GM12878 (cell line): ENCODE results near the gene HSFX1. TPM values are rescaled to one million over a fixed set of nuclear protein-coding genes. Genes with fewer than 3 reads are reported as not detected.
A peak's percentile ranks its signal among the peaks of the same experiment; 100 is the strongest.
"Not testable (repeated sequence)": the region's sequence is repeated elsewhere in the genome, so short reads cannot be mapped to it uniquely, and the experiment has no call there.

ENCODE experiments used
- ATAC-seq: fragments of 200-7000 bp; cut with Tn5 transposase; 3 replicates; pipeline ENCODE4 v1.9.1; 2020; ENCODE audit warnings: mild to moderate bottlenecking, moderate library complexity
- BruUV-seq: library from RNA; stranded (reverse); fragments of 400-500 nt; replicated peaks from 2 replicates; lab custom pipeline; 2021; lab: Mats Ljungman, UMichigan
- CTCF ChIA-PET: fragments of 300-600 bp; sonication (Branson Sonifier 250); formaldehyde crosslinking; extraction: SDS; loops from one replicate; lab custom pipeline; 2021; ENCODE audit warnings: inconsistent platforms; lab: Yijun Ruan, JAX
- POLR2A ChIA-PET: fragments of 350-600 bp; formaldehyde crosslinking; extraction: SDS; loops from one replicate; lab custom pipeline; 2021; ENCODE audit warnings: inconsistent platforms; lab: Charles Lee
- RAD21 ChIA-PET: fragments of 300-600 bp; sonication (Branson Sonifier 250); formaldehyde crosslinking; loops from one replicate; lab custom pipeline; 2023; ENCODE audit warnings: antibody characterized with exemption; ENCODE audit not compliant: unreplicated experiment; lab: Charles Lee
- SMC1A ChIA-PET: fragments of 300-600 bp; sonication (Branson Sonifier 250); formaldehyde crosslinking; loops from one replicate; lab custom pipeline; 2023; ENCODE audit not compliant: unreplicated experiment, uncharacterized antibody; lab: Charles Lee
- DNase-seq: peaks from one replicate; pipeline ENCODE4 v3.0.0-alpha.2; 2011; ENCODE audit warnings: low read depth, low spot score
- FAIRE-seq: peaks from 3 replicates; lab custom pipeline; 2011; peaks lifted over from hg19 to GRCh38; lab: Jason Lieb, UNC
- H2AFZ ChIP-seq: 2 replicates; pipeline ENCODE4 v1.6.0; 2011; ENCODE audit warnings: low read depth, low read length, control low read depth; ENCODE audit not compliant: control insufficient read depth
- H3K27ac ChIP-seq: 2 replicates; pipeline ENCODE4 v1.5.1; 2011; ENCODE audit warnings: control low read depth; ENCODE audit not compliant: control insufficient read depth, insufficient read depth
- H3K27me3 ChIP-seq, 2 experiments: replicated peaks in 1 of 2; 2 replicates each; pipeline versions ENCODE4 v1.6.0 to v1.6.1; 2011; ENCODE audit warnings: low read length in 1 of 2; ENCODE audit not compliant: control insufficient read depth in 2 of 2, insufficient read depth in 2 of 2
- H3K36me3 ChIP-seq, 2 experiments: 2 replicates each; pipeline ENCODE4 v1.5.1; 2011; ENCODE audit warnings: low read length in 1 of 2; ENCODE audit not compliant: control insufficient read depth in 2 of 2, insufficient read depth in 2 of 2
- H3K4me1 ChIP-seq: 2 replicates; pipeline ENCODE4 v1.6.1; 2011; ENCODE audit warnings: mild to moderate bottlenecking, low read length, moderate library complexity, mixed read lengths; ENCODE audit not compliant: control insufficient read depth, insufficient read depth
- H3K4me2 ChIP-seq: 2 replicates; pipeline ENCODE4 v1.6.0; 2011; ENCODE audit warnings: control low read depth; ENCODE audit not compliant: control insufficient read depth, insufficient read depth
- H3K4me3 ChIP-seq: fragments of 200-600 bp; sonication (generic); 2 replicates; pipeline ENCODE4 v1.5.1; 2016
- H3K79me2 ChIP-seq: 2 replicates; pipeline ENCODE4 v1.6.0; 2011; ENCODE audit warnings: low read length; ENCODE audit not compliant: control insufficient read depth, insufficient read depth
- H3K9ac ChIP-seq: 2 replicates; pipeline ENCODE4 v1.8.0; 2011; ENCODE audit warnings: low read length, control low read depth, mixed read lengths; ENCODE audit not compliant: control insufficient read depth, insufficient read depth
- H3K9me3 ChIP-seq: replicated peaks from 3 replicates; pipeline ENCODE4 v1.5.1; 2011; ENCODE audit warnings: mild to moderate bottlenecking, low read length; ENCODE audit not compliant: control insufficient read depth, insufficient read depth
- H4K20me1 ChIP-seq: 2 replicates; pipeline ENCODE4 v1.6.0; 2011; ENCODE audit not compliant: control insufficient read depth, insufficient read depth
- DPF2 ChIP-seq: fragments of 450-650 bp; IDR thresholded peaks from 2 replicates; pipeline ENCODE4 v1.6.1; 2017; ENCODE audit warnings: mild to moderate bottlenecking
- EP300 ChIP-seq, 2 experiments: fragments of 150-350 bp in 1 of 2; IDR thresholded peaks; 2 replicates each; pipeline ENCODE4 v1.6.1; 2011 to 2012; ENCODE audit warnings: low read depth in 2 of 2, low read length in 2 of 2, borderline replicate concordance in 1 of 2, improper control_type of control experiment in 1 of 2, inconsistent platforms in 1 of 2; ENCODE audit not compliant: control insufficient read depth in 1 of 2
- GATAD2B ChIP-seq: fragments of 450-650 bp; conservative IDR thresholded peaks from 2 replicates; pipeline ENCODE4 v1.6.1; 2017; ENCODE audit warnings: low read depth, mild to moderate bottlenecking, moderate library complexity
- MTA3 ChIP-seq: IDR thresholded peaks from 2 replicates; pipeline ENCODE4 v1.6.1; 2012; ENCODE audit warnings: low read length, inconsistent platforms, borderline replicate concordance
- RELA ChIP-seq: fragments of 450-650 bp; IDR thresholded peaks from 2 replicates; pipeline ENCODE4 v1.8.0; 2014; ENCODE audit warnings: borderline replicate concordance; ENCODE audit not compliant: partially characterized antibody
- RFX5 ChIP-seq: IDR thresholded peaks from 2 replicates; pipeline ENCODE4 v1.6.1; 2011; ENCODE audit warnings: low read depth, low read length, improper control_type of control experiment
- TCF7 ChIP-seq: IDR thresholded peaks from 2 replicates; pipeline ENCODE4 v1.6.1; 2014; ENCODE audit warnings: antibody characterized with exemption, borderline replicate concordance
- WGBS: methylation state at CpG from one replicate; pipeline ENCODE4 v1.1.6; 2016; ENCODE audit warnings: low lambda C conversion rate; ENCODE audit not compliant: insufficient replicate concordance, insufficient coverage; ENCODE audit errors: missing lambda C conversion rate; 5-methylcytosine and 5-hydroxymethylcytosine counted together
- in situ Hi-C: fragments of 300-500 bp; cut with MboI; formaldehyde crosslinking; loops from 9 replicates; pipeline ENCODE4 v1.14.3; 2018; ENCODE audit warnings: mixed read lengths
- intact Hi-C: fragments of 100-400 bp; cut with micrococcal nuclease; formaldehyde crosslinking; loops from one replicate; pipeline ENCODE4 v1.14.2; 2022; ENCODE audit not compliant: unreplicated experiment
- polyA plus RNA-seq, 11 experiments: library from polyadenylated mRNA; depleted of rRNA in 4 of 11; unstranded in 6 of 11; stranded (reverse) in 5 of 11; fragments of >200 nt; fragmentation: Nextera tagmentation in 4 of 11; fragmentation: Illumina TruSeq in 1 of 11; extraction: Ambion mirVana in 4 of 11; extraction: Trizol in 1 of 11; gene quantifications; 1 replicate in 1 of 11; 2 replicates in 10 of 11; pipeline versions ENCODE4 v1.2.1 to v1.2.3, GENCODE V29; 2011 to 2016; ENCODE audit warnings: inconsistent platforms in 2 of 11, missing spikeins in 2 of 11, low read depth in 1 of 11
- total RNA-seq, 4 experiments: library from RNA; depleted of rRNA in 3 of 4; stranded (reverse); fragments of >200 nt in 3 of 4; fragmentation: Illumina TruSeq in 1 of 4; extraction: Trizol in 1 of 4; gene quantifications; 2 replicates each; pipeline versions ENCODE4 v1.2.1 to v1.2.3, GENCODE V29; 2013 to 2021
- TF ChIP-seq, protein P1 (sequence below): fragments of 450-650 bp; IDR thresholded peaks from 2 replicates; pipeline ENCODE4 v1.6.1; 2017; ENCODE audit warnings: mild to moderate bottlenecking, low read depth, inconsistent platforms; ENCODE audit not compliant: poor library complexity, severe bottlenecking
- TF ChIP-seq, protein P2 (sequence below): IDR thresholded peaks from 2 replicates; pipeline ENCODE4 v1.6.1; 2012; ENCODE audit warnings: mild to moderate bottlenecking, low read depth, low read length

Gene HSFX1
- total and polyA plus RNA-seq, 10 of the 15 experiments (the other 5 are each of a cell fraction or from before 2014, with no cell fraction given), result 0.06 to 0.56 (median 0.10) TPM; not detected in 3

DNA sequence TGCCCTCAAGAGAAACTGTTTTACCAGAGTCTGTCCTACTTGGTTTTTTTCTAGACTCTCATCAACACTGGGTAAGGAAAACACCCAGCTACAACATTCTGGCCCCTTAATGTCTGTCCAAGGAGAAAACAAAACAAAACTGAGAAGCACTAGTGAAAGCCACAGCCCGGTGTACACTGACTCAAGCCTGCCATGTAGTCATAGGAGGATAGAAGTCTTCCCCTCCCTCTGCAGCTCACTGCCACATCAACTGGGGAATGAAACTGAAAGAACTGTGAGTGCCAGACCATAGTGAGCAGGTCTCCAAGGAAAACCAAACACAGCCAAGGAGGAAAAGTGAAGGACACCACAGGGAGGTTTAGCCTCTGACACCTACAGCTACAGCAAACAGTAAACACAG is 21.7 kb downstream of the HSFX1 start:
- H3K79me2 ChIP-seq, H3K9me3 ChIP-seq, H3K4me1 ChIP-seq, DNase-seq, RAD21 ChIA-PET, SMC1A ChIA-PET, H3K36me3 ChIP-seq, H4K20me1 ChIP-seq, H2AFZ ChIP-seq, H3K4me2 ChIP-seq, H3K9ac ChIP-seq, in situ Hi-C loops, H3K27ac ChIP-seq, H3K4me3 ChIP-seq, CTCF ChIA-PET, BruUV-seq, H3K27me3 ChIP-seq, intact Hi-C loops: not testable (repeated sequence)
- no CpG with 5 or more reads among the region's 1 CpG for WGBS
- POLR2A ChIA-PET, result interaction anchor here (0.6 kb wide), 1 partner anchor 1334 kb away, joined by 3 read pairs; no protein-coding TSS in a partner anchor
- peak; percentile 44 for FAIRE-seq
- peak; percentile 97 for ATAC-seq

DNA sequence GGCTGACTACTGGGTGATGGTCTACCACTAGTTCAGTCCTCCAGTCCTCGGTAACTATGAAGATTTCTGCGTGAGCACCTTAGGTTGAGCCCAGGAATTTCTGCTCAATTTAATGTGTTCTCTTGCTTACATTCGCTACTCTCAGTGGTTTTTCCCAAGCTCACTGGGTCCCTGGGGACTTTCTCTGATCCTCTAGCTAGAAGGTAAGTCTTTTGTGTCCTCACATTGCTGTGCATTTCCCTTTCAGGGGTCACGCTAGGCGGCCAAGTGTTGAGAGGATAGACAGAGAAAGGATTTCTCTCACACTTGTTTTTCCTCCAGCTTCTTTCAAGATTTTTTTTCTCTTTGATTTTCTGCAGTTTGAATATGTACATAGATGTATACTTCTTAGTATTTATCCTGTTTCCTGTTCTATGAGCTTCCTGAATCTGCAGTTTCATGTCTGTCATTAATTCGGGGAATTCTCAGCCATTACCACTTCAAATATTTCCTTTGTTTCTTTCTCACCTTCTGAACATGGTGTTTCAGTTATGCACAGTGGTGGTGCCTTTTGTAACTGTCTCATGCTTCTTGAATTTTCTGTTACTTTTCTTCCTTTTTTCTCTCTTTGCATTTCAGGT is 25.3 kb downstream of the HSFX1 start:
- Histone ChIP-seq H3K4me1 (peaks cover 3% of the 10 kb centered on the region; the same call in 1 of the 2 replicates), H3K79me2 (no peaks in the 10 kb centered on the region), H2AFZ (no peak overlapping the region), H3K9me3 (no peaks in the 10 kb centered on the region), H3K4me3 (no peak overlapping the region), H3K27me3 (no peaks in the 10 kb centered on the region), H4K20me1 (no peaks in the 10 kb centered on the region), H3K9ac (no peak overlapping the region), H3K27ac (peak overlapping the region; percentile 35; the same call in 1 of the 2 replicates), H3K4me2 (no peak overlapping the region), H3K36me3 (no peaks in the 10 kb centered on the region)
- RAD21 ChIA-PET, result interaction anchor here (0.7 to 3.9 kb wide), 5 partner anchors 8 to 151 kb away, joined by 3 to 10 read pairs (median 3); no protein-coding TSS in a partner anchor
- in situ Hi-C loops (no loop called here), intact Hi-C loops (no loop called here)
- CTCF ChIA-PET, result interaction anchor here (0.8 to 1.1 kb wide), 4 partner anchors 11 to 31 kb away, joined by 3 to 4 read pairs (median 3); no protein-coding TSS in a partner anchor
- peak; percentile 47 for DNase-seq
- BruUV-seq, result no TSS peak
- SMC1A ChIA-PET, result interaction anchor here (0.7 to 2.4 kb wide), 7 partner anchors 9 to 287 kb away, joined by 3 to 6 read pairs (median 4); no protein-coding TSS in a partner anchor
- no peak for FAIRE-seq
- WGBS, result 2% methylated on average over 6 of the region's 6 CpGs
- peak; percentile 43 for ATAC-seq
- POLR2A ChIA-PET, result interaction anchor here (0.9 to 1.4 kb wide), 4 partner anchors 19 to 140 kb away, joined by 3 to 4 read pairs (median 4); partner anchors contain the start of gene EOLA2
- TF ChIP-seq, protein P1, sequence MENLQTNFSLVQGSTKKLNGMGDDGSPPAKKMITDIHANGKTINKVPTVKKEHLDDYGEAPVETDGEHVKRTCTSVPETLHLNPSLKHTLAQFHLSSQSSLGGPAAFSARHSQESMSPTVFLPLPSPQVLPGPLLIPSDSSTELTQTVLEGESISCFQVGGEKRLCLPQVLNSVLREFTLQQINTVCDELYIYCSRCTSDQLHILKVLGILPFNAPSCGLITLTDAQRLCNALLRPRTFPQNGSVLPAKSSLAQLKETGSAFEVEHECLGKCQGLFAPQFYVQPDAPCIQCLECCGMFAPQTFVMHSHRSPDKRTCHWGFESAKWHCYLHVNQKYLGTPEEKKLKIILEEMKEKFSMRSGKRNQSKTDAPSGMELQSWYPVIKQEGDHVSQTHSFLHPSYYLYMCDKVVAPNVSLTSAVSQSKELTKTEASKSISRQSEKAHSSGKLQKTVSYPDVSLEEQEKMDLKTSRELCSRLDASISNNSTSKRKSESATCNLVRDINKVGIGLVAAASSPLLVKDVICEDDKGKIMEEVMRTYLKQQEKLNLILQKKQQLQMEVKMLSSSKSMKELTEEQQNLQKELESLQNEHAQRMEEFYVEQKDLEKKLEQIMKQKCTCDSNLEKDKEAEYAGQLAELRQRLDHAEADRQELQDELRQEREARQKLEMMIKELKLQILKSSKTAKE, result peak; percentile 46
- TF ChIP-seq RELA, result no peak
- TF ChIP-seq, protein P2, sequence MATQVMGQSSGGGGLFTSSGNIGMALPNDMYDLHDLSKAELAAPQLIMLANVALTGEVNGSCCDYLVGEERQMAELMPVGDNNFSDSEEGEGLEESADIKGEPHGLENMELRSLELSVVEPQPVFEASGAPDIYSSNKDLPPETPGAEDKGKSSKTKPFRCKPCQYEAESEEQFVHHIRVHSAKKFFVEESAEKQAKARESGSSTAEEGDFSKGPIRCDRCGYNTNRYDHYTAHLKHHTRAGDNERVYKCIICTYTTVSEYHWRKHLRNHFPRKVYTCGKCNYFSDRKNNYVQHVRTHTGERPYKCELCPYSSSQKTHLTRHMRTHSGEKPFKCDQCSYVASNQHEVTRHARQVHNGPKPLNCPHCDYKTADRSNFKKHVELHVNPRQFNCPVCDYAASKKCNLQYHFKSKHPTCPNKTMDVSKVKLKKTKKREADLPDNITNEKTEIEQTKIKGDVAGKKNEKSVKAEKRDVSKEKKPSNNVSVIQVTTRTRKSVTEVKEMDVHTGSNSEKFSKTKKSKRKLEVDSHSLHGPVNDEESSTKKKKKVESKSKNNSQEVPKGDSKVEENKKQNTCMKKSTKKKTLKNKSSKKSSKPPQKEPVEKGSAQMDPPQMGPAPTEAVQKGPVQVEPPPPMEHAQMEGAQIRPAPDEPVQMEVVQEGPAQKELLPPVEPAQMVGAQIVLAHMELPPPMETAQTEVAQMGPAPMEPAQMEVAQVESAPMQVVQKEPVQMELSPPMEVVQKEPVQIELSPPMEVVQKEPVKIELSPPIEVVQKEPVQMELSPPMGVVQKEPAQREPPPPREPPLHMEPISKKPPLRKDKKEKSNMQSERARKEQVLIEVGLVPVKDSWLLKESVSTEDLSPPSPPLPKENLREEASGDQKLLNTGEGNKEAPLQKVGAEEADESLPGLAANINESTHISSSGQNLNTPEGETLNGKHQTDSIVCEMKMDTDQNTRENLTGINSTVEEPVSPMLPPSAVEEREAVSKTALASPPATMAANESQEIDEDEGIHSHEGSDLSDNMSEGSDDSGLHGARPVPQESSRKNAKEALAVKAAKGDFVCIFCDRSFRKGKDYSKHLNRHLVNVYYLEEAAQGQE, result no peak
- 0 out of 2 replicates have a peak, but pooled peaks have one; percentile 34 for TF ChIP-seq DPF2
- TF ChIP-seq TCF7, result peak; percentile 76; the same call in 1 of the 2 replicates
- no peak for TF ChIP-seq EP300 (IDR thresholded peaks at IDR 0.05; ENCODE audit: borderline replicate concordance in 1 of 2, control insufficient read depth in 1 of 2, low read depth in 2 of 2, low read length in 2 of 2)
- TF ChIP-seq RFX5, result no peak
- peak; percentile 60; the same call in 1 of the 2 replicates for TF ChIP-seq MTA3
- TF ChIP-seq GATAD2B, result peak; percentile 51
